Testis (tissue), 3 donors: ENCODE data around the gene LAMP5. TPM values are rescaled to one million over a fixed set of nuclear protein-coding genes. Genes with fewer than 3 reads are reported as not detected.

Experiments
- DNase-seq: peaks from one replicate; pipeline ENCODE4 v3.0.0-alpha.2; 2019
- H3K27ac ChIP-seq, 2 donors: fragments of 200-600 bp; sonication (generic); one replicate each; pipeline ENCODE4 v1.5.1; 2019
- H3K27me3 ChIP-seq: fragments of 200-600 bp; sonication (generic); one replicate; pipeline ENCODE4 v1.5.1; 2019
- H3K36me3 ChIP-seq: fragments of 200-600 bp; sonication (generic); one replicate; pipeline ENCODE4 v1.5.1; 2017; ENCODE audit warnings: low read depth; ENCODE audit errors: missing control alignments
- H3K4me1 ChIP-seq: fragments of 200-600 bp; sonication (generic); one replicate; pipeline ENCODE4 v1.5.1; 2019
- H3K4me3 ChIP-seq, 2 donors: fragments of 200-600 bp; sonication (generic); one replicate each; pipeline ENCODE4 v1.5.1; 2017 to 2019
- H3K9me3 ChIP-seq: fragments of 200-600 bp; sonication (generic); one replicate; pipeline ENCODE4 v1.5.1; 2017
- CTCF ChIP-seq, 3 experiments: fragments of 450-650 bp in 2 of 3; fragments of 200-600 bp in 1 of 3; sonication (generic) in 1 of 3; IDR thresholded peaks; one replicate each; pipeline ENCODE4 v1.5.1; 2016 to 2019; ENCODE audit warnings: antibody characterized with exemption in 3 of 3, mild to moderate bottlenecking in 2 of 3, moderate library complexity in 1 of 3
- POLR2A ChIP-seq: fragments of 450-650 bp; IDR thresholded peaks from one replicate; pipeline ENCODE4 v1.6.1; 2017; ENCODE audit warnings: antibody characterized with exemption, mild to moderate bottlenecking, moderate library complexity
- WGBS, 2 donors: methylation state at CpG; one replicate each; pipeline ENCODE4 v1.1.5; 2018; 5-methylcytosine and 5-hydroxymethylcytosine counted together
- intact Hi-C: fragments of 100-400 bp; cut with DNase I; formaldehyde crosslinking; loops from one replicate; pipeline ENCODE4 v1.15.1; 2023; ENCODE audit warnings: low total_unique reads
- polyA plus RNA-seq: library from polyadenylated mRNA; stranded (reverse); fragments of 350-450 nt; fragmentation: Illumina TruSeq; extraction: RNeasy Lipid Tissue Mini Kit (QIAGEN cat#74804); gene quantifications from one replicate; pipeline ENCODE4 v1.2.3, GENCODE V29; 2014; ENCODE audit warnings: low read depth, low replicate concordance; ENCODE audit not compliant: insufficient read depth
- total RNA-seq, 2 donors: library from RNA; depleted of rRNA; stranded (reverse); fragments of >200 nt; gene quantifications; one replicate each; pipeline ENCODE4 v1.2.3, GENCODE V29; 2016

Gene LAMP5
- total and polyA plus RNA-seq, 3 donors from 2014 or later = 0.62 to 1.7 (median 0.71) TPM

- H3K4me1 ChIP-seq = peaks cover 12% of the 10 kb centered on the region
- no peaks in the 10 kb centered on the region for H3K9me3 ChIP-seq
- intact Hi-C loops = no loop called here
- no peak overlapping the region for H3K27ac ChIP-seq
- 3 to 7% methylated on average over 9 of the region's 9 CpGs for WGBS, 2 donors
- no peak overlapping the region for H3K4me3 ChIP-seq
- H3K36me3 ChIP-seq = no peaks in the 10 kb centered on the region
- TF ChIP-seq POLR2A (no peak), CTCF (IDR thresholded peaks at IDR 0.05) (no peak)
- no peak for DNase-seq
- no peaks in the 10 kb centered on the region for H3K27me3 ChIP-seq
Measured at GRCh38 chr20:9514072-9514460, 324 bp upstream of the LAMP5 start.

- TF ChIP-seq CTCF (IDR thresholded peaks at IDR 0.05) = no peak
- no peak for DNase-seq
- no peaks in the 10 kb centered on the region for H3K9me3 ChIP-seq
- no peaks in the 10 kb centered on the region for H3K36me3 ChIP-seq
- intact Hi-C loops = no loop called here
- H3K4me1 ChIP-seq = peaks cover 12% of the 10 kb centered on the region
- H3K27ac ChIP-seq = no peak overlapping the region
- H3K27me3 ChIP-seq = no peaks in the 10 kb centered on the region
- no peak overlapping the region for H3K4me3 ChIP-seq
- 1 to 4% methylated on average over 13 of the region's 13 CpGs for WGBS, 2 donors
Measured at GRCh38 chr20:9515214-9515585, 810 bp downstream of the LAMP5 start.

GRCh38 chr20:9515741-9516233 is 1.4 kb downstream of the LAMP5 start:
- no peaks in the 10 kb centered on the region for H3K36me3 ChIP-seq
- 1 to 3% methylated on average over 15 to 38 of the region's 38 CpGs for WGBS, 2 donors
- H3K4me1 ChIP-seq = peaks cover 12% of the 10 kb centered on the region
- no peak for TF ChIP-seq POLR2A
- TF ChIP-seq CTCF (IDR thresholded peaks at IDR 0.05) = no peak
- H3K4me3 ChIP-seq = peak overlapping the region in 1 of 2 donors; percentile 35
- H3K9me3 ChIP-seq = no peaks in the 10 kb centered on the region
- intact Hi-C loops = no loop called here
- no peak overlapping the region for H3K27ac ChIP-seq
- no peak for DNase-seq
- H3K27me3 ChIP-seq = no peaks in the 10 kb centered on the region

DNA sequence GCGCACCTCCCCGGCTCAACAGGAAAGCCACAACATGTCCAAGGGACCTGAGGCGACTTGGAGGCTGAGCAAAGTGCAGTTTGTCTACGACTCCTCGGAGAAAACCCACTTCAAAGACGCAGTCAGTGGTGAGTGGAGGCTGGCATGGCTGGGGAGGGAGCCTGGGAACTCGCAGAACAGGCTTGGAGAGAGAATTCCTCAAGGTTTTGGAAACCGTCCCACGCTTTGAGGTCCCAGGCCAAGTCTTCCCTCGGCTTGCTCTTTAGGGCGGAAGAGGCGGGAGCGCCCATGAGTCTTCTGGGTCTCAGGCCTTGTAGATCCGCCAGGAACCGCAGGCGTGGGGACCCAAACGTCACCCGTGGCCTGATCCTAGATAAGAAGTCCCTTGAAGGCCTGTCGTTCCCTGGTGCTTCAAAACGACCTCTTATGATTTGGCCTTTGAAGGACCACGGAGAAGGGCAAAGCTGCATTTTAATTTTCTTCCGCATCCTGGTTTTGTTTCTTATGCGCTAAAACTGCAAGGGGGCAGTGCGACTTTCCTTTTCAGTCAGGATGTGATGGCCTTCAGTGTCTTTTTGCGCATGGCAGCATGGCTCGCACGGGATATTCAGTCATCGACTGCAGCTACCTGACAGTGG is 2.0 kb downstream of the LAMP5 start:
- 8 to 10% methylated on average over 13 to 28 of the region's 28 CpGs for WGBS, 2 donors
- no peak for DNase-seq
- intact Hi-C loops = no loop called here
- TF ChIP-seq CTCF (IDR thresholded peaks at IDR 0.05) = no peak
- TF ChIP-seq POLR2A = no peak
- no peaks in the 10 kb centered on the region for H3K27me3 ChIP-seq
- peaks cover 12% of the 10 kb centered on the region for H3K4me1 ChIP-seq
- no peaks in the 10 kb centered on the region for H3K9me3 ChIP-seq
- H3K27ac ChIP-seq = no peak overlapping the region
- H3K4me3 ChIP-seq = peak overlapping the region in 1 of 2 donors; percentile 35
- H3K36me3 ChIP-seq = no peaks in the 10 kb centered on the region
